Measurements from ENCODE around the gene LHFPL4. TPM values are rescaled to one million over a fixed set of nuclear protein-coding genes. Genes with fewer than 3 reads are reported as not detected.

The LHFPL4 gene
- total and polyA plus RNA-seq, 2 of the 8 experiments (the other 6 are each of a cell fraction or from before 2014, with no cell fraction given): 5.0 to 16.9 TPM

- 0 out of 4 replicates have a peak, but pooled peaks of 1 of the 3 experiments have one; percentile 2 for TF ChIP-seq CTCF (IDR thresholded peaks at IDR 0.05; ENCODE audit: control extremely low read depth in 1 of 3, insufficient read depth in 1 of 3, low read depth in 1 of 3, low read length in 3 of 3)
- no peak for TF ChIP-seq SP1 (IDR thresholded peaks at IDR 0.05; ENCODE audit: low read depth, low read length)
- no peak for TF ChIP-seq SP4 (IDR thresholded peaks at IDR 0.05; ENCODE audit: low read length)
Observed at GRCh38 chr3:9508781-9509180, 44.8 kb downstream of the LHFPL4 start (continued).

All from H1 (cell line).